ENCODE data around the gene CFAP161.

CFAP161 gene

DNA sequence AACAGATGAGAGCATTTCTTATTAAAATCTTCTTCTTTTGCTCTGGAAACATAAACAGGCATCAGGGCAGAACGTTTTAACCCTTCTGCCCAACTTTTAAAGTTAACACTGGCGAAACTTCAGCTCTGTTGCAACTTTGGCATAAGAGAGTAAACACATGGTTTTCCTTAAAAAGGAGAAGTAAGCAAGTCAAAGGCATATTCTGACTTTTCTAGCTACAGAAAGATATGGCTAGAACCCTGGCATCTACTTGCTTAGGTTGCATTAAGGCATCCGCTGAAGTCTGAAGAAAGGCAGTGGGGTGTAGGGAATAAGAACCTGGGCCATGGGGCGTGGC, 49.3 kb downstream of the CFAP161 start:
- no peaks in the 10 kb centered on the region for H3K9me3 ChIP-seq (ENCODE audit: control insufficient read depth in 2 of 2, low read length in 2 of 2)
- H3K4me3 ChIP-seq (ENCODE audit: low read length in 2 of 2), result peak overlapping the region; percentile 68 to 73
- H3K36me3 ChIP-seq (ENCODE audit: control insufficient read depth in 2 of 2, insufficient read depth in 2 of 2, low read length in 2 of 2), result no peaks in the 10 kb centered on the region
- peaks cover 27% of the 10 kb centered on the region for H3K4me1 ChIP-seq (ENCODE audit: control insufficient read depth, insufficient read depth, low read length)
- peak overlapping the region; percentile 41 for H3K27ac ChIP-seq (ENCODE audit: low read length)
- H3K27me3 ChIP-seq (ENCODE audit: control insufficient read depth in 1 of 2, insufficient read depth in 2 of 2, low read length in 2 of 2), result peaks cover 0 to 4% of the 10 kb centered on the region in 2 donors
- no peak overlapping the region for H3K9ac ChIP-seq (ENCODE audit: low read length in 2 of 2)

DNA sequence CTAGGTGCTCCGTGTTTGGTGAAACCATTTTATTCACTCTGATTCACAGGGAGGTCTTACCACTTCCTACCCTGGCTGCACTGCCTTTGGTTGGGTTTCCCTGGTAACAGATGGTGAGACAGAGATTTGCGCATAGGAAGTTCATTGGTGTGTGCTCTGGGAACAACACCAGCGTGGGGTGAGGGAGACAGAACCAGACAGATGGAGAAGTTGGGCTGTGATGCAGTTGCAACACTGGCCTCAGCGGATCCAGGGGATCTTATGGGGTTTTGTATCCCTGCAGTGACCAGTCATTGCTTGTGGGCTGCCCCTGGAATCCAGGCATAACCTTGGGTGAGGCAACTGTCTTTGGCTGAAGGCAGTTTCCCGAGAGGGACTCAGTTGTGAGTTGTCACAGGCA, 50.1 kb downstream of the CFAP161 start:
- Histone ChIP-seq H3K36me3 (ENCODE audit: control insufficient read depth in 2 of 2, insufficient read depth in 2 of 2, low read length in 2 of 2) (no peaks in the 10 kb centered on the region), H3K9me3 (ENCODE audit: control insufficient read depth in 2 of 2, low read length in 2 of 2) (no peaks in the 10 kb centered on the region), H3K27me3 (ENCODE audit: control insufficient read depth in 1 of 2, insufficient read depth in 2 of 2, low read length in 2 of 2) (peaks cover 0 to 4% of the 10 kb centered on the region in 2 donors), H3K9ac (ENCODE audit: low read length in 2 of 2) (no peak overlapping the region), H3K4me1 (ENCODE audit: control insufficient read depth, insufficient read depth, low read length) (peaks cover 29% of the 10 kb centered on the region), H3K4me3 (ENCODE audit: low read length in 2 of 2) (peak overlapping the region; percentile 18 to 73), H3K27ac (ENCODE audit: low read length) (peak overlapping the region; percentile 18)

DNA sequence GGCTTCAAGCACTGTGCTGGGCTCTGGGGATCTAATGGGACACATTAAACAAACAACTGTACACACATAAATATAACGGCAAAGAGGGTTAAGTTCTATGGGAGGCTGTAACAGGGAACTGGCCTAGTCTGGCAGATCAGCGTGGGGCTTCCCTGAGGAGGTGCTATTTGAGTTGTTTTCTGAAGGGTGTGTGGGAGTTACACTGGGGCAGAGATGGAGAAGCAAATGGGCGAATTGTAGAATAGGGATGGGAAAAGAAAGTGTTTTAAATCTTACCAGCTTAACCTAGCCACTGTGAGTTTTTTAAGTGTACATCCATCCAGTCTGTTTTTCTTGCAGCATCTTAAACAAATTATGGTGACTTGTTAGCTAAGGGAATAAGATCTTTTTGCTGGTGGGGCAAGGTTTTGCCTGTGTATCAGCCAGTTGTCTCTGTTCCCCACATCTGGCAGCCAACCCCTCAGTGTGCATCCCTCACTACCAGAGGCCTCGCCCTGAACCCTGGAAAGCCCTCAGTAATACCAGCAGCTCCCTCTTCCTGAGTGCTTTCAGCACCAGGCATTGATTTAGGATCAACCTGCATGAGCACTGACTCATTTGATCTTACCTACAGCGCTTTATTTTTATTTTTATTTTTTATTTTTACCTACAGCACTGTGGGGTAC, 51.7 kb downstream of the CFAP161 start:
- Histone ChIP-seq H3K36me3 (ENCODE audit: control insufficient read depth in 2 of 2, insufficient read depth in 2 of 2, low read length in 2 of 2) (no peaks in the 10 kb centered on the region), H3K4me1 (ENCODE audit: control insufficient read depth, insufficient read depth, low read length) (peaks cover 29% of the 10 kb centered on the region), H3K4me3 (ENCODE audit: low read length in 2 of 2) (no peak overlapping the region), H3K9me3 (ENCODE audit: control insufficient read depth in 2 of 2, low read length in 2 of 2) (no peaks in the 10 kb centered on the region), H3K27me3 (ENCODE audit: control insufficient read depth in 1 of 2, insufficient read depth in 2 of 2, low read length in 2 of 2) (peaks cover 0 to 4% of the 10 kb centered on the region in 2 donors), H3K27ac (ENCODE audit: low read length) (no peak overlapping the region), H3K9ac (ENCODE audit: low read length in 2 of 2) (no peak overlapping the region)

DNA sequence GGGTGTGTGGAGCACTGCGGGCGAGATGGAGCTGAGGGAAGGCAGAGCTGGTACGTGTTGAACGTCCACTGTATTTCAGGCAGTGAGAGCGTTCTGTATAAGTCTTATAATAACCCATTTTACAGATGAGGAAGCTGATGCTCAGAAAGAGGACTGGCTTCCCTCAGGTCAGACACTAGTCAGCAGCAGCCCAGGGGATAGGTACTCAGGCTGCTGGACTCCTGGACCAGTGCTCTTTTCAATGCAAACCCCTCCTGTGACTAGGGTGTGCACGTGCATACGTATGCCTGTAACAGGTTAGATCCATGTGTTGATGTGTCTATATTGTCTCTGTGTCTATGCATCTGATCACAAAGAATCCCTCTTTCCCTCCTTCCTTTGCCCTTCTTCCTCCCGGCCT, 54.3 kb downstream of the CFAP161 start:
- Histone ChIP-seq H3K27me3 (ENCODE audit: control insufficient read depth in 1 of 2, insufficient read depth in 2 of 2, low read length in 2 of 2) (peaks cover 0 to 2% of the 10 kb centered on the region in 2 donors), H3K9me3 (ENCODE audit: control insufficient read depth in 2 of 2, low read length in 2 of 2) (no peaks in the 10 kb centered on the region), H3K27ac (ENCODE audit: low read length) (no peak overlapping the region), H3K4me3 (ENCODE audit: low read length in 2 of 2) (no peak overlapping the region), H3K4me1 (ENCODE audit: control insufficient read depth, insufficient read depth, low read length) (peaks cover 11% of the 10 kb centered on the region), H3K36me3 (ENCODE audit: control insufficient read depth in 2 of 2, insufficient read depth in 2 of 2, low read length in 2 of 2) (no peaks in the 10 kb centered on the region), H3K9ac (ENCODE audit: low read length in 2 of 2) (no peak overlapping the region)

DNA sequence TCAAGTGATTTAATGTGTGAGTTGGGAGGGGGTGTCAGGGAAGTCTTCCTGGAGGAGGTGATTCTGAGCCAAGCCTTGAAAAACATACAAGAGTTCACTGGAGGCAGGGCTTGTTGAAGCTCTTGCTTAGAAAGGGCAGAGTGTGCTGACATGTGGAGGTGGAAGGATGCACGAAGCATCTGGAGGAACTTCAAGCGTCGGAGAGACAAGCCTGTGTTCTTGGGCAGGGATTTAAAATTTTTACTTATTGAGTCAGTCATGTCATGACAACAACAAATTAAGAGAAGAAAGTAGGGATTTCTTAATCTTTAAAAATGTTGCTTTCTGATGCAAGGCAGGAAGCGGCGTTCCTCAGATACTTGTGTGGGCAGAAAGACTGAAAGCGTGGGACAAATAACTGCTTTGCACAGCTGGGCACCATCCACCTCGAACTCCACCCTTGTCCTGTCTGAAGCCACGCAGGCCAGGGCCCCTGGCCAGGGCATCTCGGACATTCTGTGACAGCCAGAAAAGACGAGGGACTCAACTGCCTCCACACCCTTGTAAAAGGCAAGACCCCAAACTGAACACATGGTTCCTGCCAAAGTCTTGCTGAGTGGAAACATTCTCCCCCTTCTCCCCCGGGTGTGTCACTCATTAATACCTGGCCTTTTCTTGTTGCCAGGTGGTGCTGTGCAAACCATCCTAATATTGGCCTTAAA, 55.7 kb downstream of the CFAP161 start:
- Histone ChIP-seq H3K27me3 (ENCODE audit: control insufficient read depth in 1 of 2, insufficient read depth in 2 of 2, low read length in 2 of 2) (no peaks in the 10 kb centered on the region), H3K9ac (ENCODE audit: low read length in 2 of 2) (no peak overlapping the region), H3K4me3 (ENCODE audit: low read length in 2 of 2) (no peak overlapping the region), H3K9me3 (ENCODE audit: control insufficient read depth in 2 of 2, low read length in 2 of 2) (no peaks in the 10 kb centered on the region), H3K36me3 (ENCODE audit: control insufficient read depth in 2 of 2, insufficient read depth in 2 of 2, low read length in 2 of 2) (no peaks in the 10 kb centered on the region), H3K27ac (ENCODE audit: low read length) (peak overlapping the region; percentile 49), H3K4me1 (ENCODE audit: control insufficient read depth, insufficient read depth, low read length) (peaks cover 11% of the 10 kb centered on the region)

DNA sequence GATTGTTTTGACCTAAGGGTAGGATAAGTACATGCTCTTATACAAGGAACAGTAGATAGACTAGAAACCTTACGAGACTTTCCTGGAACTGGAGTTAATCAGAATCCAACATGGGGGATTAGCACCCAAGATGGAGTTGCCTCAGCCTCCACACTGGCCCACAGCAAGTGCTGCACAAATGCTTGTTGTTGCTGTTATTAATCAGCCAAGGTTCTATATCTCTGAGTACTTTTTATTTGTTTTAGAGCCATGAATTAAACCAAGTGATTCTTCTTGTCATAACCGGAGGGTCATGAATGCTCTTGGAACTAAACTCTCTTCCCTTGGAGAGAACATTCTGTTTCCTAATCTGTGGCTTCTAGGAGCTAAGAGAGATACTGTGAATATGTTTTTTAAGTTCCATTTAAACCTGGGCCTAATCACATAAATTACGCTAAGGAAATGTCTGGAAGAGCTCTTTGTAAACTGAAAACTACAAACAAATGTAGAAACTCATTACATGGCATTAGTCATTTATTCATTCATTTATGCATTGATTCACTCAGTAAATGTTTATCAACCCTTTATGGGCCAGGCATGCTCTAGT, 56.9 kb downstream of the CFAP161 start:
- H3K36me3 ChIP-seq (ENCODE audit: control insufficient read depth in 2 of 2, insufficient read depth in 2 of 2, low read length in 2 of 2), result no peaks in the 10 kb centered on the region
- peak overlapping the region; percentile 49 for H3K27ac ChIP-seq (ENCODE audit: low read length)
- no peaks in the 10 kb centered on the region for H3K27me3 ChIP-seq (ENCODE audit: control insufficient read depth in 1 of 2, insufficient read depth in 2 of 2, low read length in 2 of 2)
- H3K9me3 ChIP-seq (ENCODE audit: control insufficient read depth in 2 of 2, low read length in 2 of 2), result no peaks in the 10 kb centered on the region
- peaks cover 10% of the 10 kb centered on the region for H3K4me1 ChIP-seq (ENCODE audit: control insufficient read depth, insufficient read depth, low read length)
- H3K9ac ChIP-seq (ENCODE audit: low read length in 2 of 2), result no peak overlapping the region
- no peak overlapping the region for H3K4me3 ChIP-seq (ENCODE audit: low read length in 2 of 2)

DNA sequence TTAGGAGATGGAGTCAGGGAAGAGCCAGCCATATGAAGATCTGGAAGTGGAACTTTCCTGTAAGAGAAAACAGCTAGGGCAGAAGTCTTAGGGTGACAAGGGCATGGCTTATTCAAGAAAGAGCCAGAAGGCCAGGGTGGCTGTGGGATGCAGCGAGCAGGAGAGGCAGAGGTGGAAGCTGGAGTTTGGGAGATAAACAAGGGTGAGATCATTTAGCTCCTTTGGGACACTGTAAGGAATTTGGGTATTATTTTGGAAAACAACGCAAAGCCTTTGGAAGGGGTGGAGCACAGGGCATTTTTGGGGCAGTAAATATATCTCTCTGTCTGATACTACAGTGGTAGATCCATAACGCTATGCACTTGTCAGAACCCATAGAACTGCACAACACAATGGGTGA, 57.6 kb downstream of the CFAP161 start:
- no peaks in the 10 kb centered on the region for H3K36me3 ChIP-seq (ENCODE audit: control insufficient read depth in 2 of 2, insufficient read depth in 2 of 2, low read length in 2 of 2)
- no peaks in the 10 kb centered on the region for H3K9me3 ChIP-seq (ENCODE audit: control insufficient read depth in 2 of 2, low read length in 2 of 2)
- H3K9ac ChIP-seq (ENCODE audit: low read length in 2 of 2), result no peak overlapping the region
- peaks cover 10% of the 10 kb centered on the region for H3K4me1 ChIP-seq (ENCODE audit: control insufficient read depth, insufficient read depth, low read length)
- H3K27me3 ChIP-seq (ENCODE audit: control insufficient read depth in 1 of 2, insufficient read depth in 2 of 2, low read length in 2 of 2), result no peaks in the 10 kb centered on the region
- H3K27ac ChIP-seq (ENCODE audit: low read length), result no peak overlapping the region
- no peak overlapping the region for H3K4me3 ChIP-seq (ENCODE audit: low read length in 2 of 2)

DNA sequence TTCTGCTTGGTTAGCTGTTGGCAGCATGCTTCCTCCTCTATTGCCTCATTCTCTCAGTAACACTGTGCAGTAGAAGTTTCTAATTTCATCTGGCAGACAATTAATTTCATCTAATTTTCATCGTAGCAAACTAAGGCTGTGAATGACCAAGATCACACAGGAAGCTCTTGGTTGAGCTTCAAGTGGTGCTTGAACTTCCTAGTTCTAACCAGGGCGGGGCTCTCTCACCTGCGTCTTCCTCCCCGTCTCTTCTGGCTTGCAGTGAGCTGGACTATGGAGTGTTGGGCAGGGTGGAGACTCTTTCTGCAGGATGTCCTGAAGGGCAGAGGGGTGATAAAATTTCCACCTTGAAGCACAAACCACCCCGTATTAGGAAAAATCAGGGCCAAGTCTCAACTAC, 60.7 kb downstream of the CFAP161 start:
- Histone ChIP-seq H3K4me1 (ENCODE audit: control insufficient read depth, insufficient read depth, low read length) (peaks cover 2% of the 10 kb centered on the region), H3K36me3 (ENCODE audit: control insufficient read depth in 2 of 2, insufficient read depth in 2 of 2, low read length in 2 of 2) (no peaks in the 10 kb centered on the region), H3K9me3 (ENCODE audit: control insufficient read depth in 2 of 2, low read length in 2 of 2) (no peaks in the 10 kb centered on the region), H3K9ac (ENCODE audit: low read length in 2 of 2) (no peak overlapping the region), H3K27ac (ENCODE audit: low read length) (no peak overlapping the region), H3K27me3 (ENCODE audit: control insufficient read depth in 1 of 2, insufficient read depth in 2 of 2, low read length in 2 of 2) (no peaks in the 10 kb centered on the region), H3K4me3 (ENCODE audit: low read length in 2 of 2) (no peak overlapping the region)

DNA sequence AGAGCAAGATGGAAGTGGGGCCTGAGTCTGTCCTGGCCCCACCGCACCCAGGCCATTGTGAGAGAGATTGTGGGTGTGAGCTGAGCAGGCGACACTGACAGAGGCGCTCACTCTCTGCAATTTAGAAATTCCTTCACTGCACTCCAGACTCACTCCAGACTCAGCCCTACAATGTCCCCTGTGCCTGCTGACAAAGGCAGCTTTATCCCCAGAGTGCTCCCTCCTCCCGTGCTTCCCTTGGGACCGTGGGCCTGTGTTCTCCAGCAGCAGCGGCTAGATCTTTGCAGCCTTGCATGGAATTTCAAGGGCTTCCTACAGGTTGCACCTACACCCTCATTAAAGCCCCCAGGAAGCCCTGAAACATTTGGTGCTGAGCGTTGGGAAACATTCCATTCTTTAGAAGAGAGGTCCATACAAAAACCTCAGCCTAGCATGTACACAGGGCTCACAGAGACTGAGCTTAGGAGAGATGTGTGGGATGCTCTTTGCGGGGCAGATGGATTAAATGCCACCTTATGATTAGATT, 61.3 kb downstream of the CFAP161 start:
- H3K9me3 ChIP-seq (ENCODE audit: control insufficient read depth in 2 of 2, low read length in 2 of 2), result no peaks in the 10 kb centered on the region
- H3K9ac ChIP-seq (ENCODE audit: low read length in 2 of 2), result no peak overlapping the region
- H3K4me3 ChIP-seq (ENCODE audit: low read length in 2 of 2), result no peak overlapping the region
- peaks cover 2% of the 10 kb centered on the region for H3K4me1 ChIP-seq (ENCODE audit: control insufficient read depth, insufficient read depth, low read length)
- no peak overlapping the region for H3K27ac ChIP-seq (ENCODE audit: low read length)
- H3K27me3 ChIP-seq (ENCODE audit: control insufficient read depth in 1 of 2, insufficient read depth in 2 of 2, low read length in 2 of 2), result no peaks in the 10 kb centered on the region
- H3K36me3 ChIP-seq (ENCODE audit: control insufficient read depth in 2 of 2, insufficient read depth in 2 of 2, low read length in 2 of 2), result no peaks in the 10 kb centered on the region

DNA sequence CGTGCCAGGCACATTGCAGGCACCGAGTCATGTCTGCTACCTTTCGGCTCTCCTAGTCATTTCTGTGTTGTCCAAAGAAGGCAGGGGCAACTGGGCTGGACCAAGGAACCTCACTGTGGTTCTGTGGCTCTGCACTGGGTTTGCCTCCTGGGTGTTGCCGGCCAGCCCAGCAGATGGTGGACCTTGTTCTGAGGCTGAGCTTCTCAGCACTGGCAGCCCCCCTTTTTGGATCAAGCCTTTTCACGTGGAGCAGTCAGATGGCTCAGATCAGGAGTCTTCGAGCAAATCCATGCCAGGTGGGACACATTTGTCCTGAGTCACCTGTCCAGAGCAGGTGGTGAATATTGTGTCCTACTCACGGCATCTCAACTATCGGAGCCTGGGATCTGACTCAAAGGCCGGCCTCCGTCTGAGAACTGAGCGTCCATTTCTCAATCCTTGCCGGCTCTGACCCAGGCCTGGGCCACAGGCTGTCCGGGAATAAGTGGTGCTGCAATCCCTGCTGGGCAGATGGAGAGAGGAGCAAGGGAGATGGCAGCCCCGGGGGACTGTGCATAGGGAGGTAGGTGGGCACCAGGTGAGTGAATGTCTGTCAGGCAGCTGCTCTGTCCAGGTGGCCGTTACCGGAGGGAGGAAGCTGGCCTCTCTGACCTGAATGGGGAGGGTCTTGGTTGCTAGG, 62.6 kb downstream of the CFAP161 start, which contains the start of gene IL16:
IL16 (plus strand) TSS at position 304 of the 679 bp plus-strand sequence. CDS start 28,521 bp downstream, outside the sequence.
- H3K27ac ChIP-seq (ENCODE audit: low read length), result no peak within 1 kb of the TSS
- peaks cover 2% of the 10 kb centered on the region for H3K4me1 ChIP-seq (ENCODE audit: control insufficient read depth, insufficient read depth, low read length)
- no peaks in the 10 kb centered on the region for H3K36me3 ChIP-seq (ENCODE audit: control insufficient read depth in 2 of 2, insufficient read depth in 2 of 2, low read length in 2 of 2)
- no peaks in the 10 kb centered on the region for H3K27me3 ChIP-seq (ENCODE audit: control insufficient read depth in 1 of 2, insufficient read depth in 2 of 2, low read length in 2 of 2)
- H3K4me3 ChIP-seq (ENCODE audit: low read length in 2 of 2), result no peak within 1 kb of the TSS
- H3K9ac ChIP-seq (ENCODE audit: low read length in 2 of 2), result no peak within 1 kb of the TSS
- no peaks in the 10 kb centered on the region for H3K9me3 ChIP-seq (ENCODE audit: control insufficient read depth in 2 of 2, low read length in 2 of 2)

Data from stomach smooth muscle (tissue), 2 donors.